Caki2 (cell line): ENCODE data around the gene SNRPA1. TPM values are rescaled to one million over a fixed set of nuclear protein-coding genes. Genes with fewer than 3 reads are reported as not detected.

ENCODE experiments used
- DNase-seq: peaks from one replicate; pipeline ENCODE4 v3.0.0-alpha.2; 2015; ENCODE audit warnings: low read depth
- in situ Hi-C: cut with HindIII; loops from 2 replicates; pipeline ENCODE4 v1.10.0; 2016; ENCODE audit warnings: low sequenced_read_pairs, low pct_unique_long_range_greater_than_20kb, mixed read lengths
- total RNA-seq: library from RNA; depleted of rRNA; stranded (reverse); fragments of >200 nt; shearing (Covaris generic); gene quantifications from 2 replicates; pipeline ENCODE4 v1.2.3, GENCODE V29; 2014; ENCODE audit warnings: low replicate concordance

SNRPA1 gene
- total RNA-seq, 1 experiment from 2014 or later: 46.7 TPM

- in situ Hi-C loops: no loop called here
Observed at GRCh38 chr15:101250873-101251829, 43.9 kb downstream of the SNRPA1 start.

DNA sequence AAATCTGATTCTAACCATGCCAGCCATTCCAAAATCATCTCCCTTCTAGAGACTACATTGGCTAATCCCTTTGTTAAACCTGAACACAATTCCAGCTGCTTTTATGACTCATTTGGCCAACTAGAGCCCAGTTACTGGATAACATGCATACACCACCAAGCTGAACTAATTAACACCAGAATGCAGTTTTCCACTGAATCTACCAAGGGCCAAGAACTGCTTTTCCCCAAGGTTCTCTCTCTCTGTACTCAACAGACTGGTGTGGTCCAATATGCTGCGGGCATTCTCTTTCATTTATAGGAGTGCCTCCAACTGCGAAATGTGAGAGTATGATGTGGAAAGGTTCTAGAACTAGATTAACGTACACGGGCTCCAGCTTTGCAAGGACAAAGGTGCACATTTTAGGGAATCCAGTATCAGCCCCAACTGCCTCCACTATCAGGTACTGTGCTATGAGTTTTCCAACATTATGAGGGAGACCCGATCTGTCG, 44.7 kb downstream of the SNRPA1 start:
- in situ Hi-C loops: no loop called here
- peak; percentile 45 for DNase-seq

More at GRCh38 chr15:101250873-101251829, 43.9 kb downstream of the SNRPA1 start:
- DNase-seq: peak; percentile 34

GRCh38 chr15:101248274-101248673, 46.8 kb downstream of the SNRPA1 start:
- in situ Hi-C loops: no loop called here
- no peak for DNase-seq

GRCh38 chr15:101246824-101247745, 48.0 kb downstream of the SNRPA1 start:
- DNase-seq: no peak
- in situ Hi-C loops: no loop called here

DNA sequence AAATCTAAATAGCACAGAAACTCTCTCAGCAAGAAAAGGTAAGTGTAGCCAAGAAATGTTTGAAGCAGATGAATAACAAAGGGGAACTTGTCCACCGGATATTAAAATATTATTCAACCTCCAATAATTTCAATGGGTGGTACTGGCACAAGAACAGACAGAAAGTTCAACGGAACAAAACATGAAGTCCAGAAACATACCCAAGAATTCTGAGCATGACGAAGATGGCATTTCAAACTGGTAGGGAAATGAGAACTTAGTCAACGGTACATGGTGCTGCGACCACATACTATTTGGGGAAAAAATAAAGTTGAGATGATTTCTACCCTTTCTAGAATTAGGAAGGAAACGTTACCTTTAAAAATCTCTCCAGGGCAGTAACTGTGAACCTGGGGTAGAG, 48.7 kb downstream of the SNRPA1 start:
- in situ Hi-C loops: no loop called here
- DNase-seq: no peak

DNA sequence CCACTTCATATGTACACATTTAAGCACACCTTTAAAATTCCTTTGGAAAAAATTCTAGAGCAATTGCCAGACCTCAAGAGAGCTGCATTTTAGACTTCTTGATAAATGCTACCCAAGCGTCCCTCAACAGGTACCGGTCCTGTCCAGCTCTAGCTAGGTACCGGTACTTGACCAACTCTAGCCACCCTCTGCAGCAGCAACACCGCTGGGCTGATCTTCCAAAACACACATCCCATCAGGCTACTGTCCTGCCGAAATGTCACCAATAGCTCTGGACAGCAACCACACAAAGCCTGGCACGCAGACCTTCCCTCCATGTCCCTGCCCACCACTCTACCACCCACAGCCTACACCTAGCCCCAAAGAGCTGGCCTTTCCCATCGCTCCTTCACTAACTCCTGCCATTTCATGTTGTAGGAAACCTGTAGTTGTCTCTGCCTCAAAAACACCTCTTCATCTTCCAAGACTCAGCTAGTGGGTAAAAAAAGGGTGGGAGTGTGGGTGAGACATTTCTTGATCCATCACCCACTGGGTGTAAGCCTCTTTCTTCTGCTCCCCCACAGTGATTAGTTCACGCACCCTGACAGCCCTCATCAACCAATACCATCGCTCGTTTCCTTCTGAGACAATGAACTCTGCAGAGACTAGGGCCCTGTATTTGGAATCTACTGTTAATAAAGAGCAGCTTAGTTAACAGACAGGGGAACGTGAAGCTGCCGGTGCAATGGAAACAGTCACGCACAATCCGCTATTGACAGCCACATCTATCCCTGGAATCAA, 50.0 kb downstream of the SNRPA1 start:
- in situ Hi-C loops: no loop called here
- no peak for DNase-seq

- in situ Hi-C loops: no loop called here
- no peak for DNase-seq
Observed at GRCh38 chr15:101244036-101244781, 50.8 kb downstream of the SNRPA1 start.

- DNase-seq: no peak
- in situ Hi-C loops: no loop called here
Observed at GRCh38 chr15:101243420-101243819, 51.6 kb downstream of the SNRPA1 start.

DNA sequence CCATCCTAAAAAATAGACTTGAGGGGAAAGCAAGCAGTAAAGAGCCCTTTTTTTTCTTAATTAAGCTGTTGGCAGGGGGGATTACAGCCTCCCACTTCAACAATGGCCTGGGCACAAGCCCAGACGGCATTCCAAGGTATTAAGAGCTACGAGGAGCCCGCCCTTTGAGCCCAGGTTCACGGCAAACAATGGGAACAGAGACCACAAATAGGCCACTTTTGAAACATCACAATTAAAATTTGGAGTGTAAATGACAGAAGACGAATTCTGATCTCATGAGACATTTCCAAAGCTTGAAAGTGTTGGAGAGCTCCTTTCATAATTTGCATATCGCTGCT, 52.1 kb downstream of the SNRPA1 start:
- no peak for DNase-seq
- in situ Hi-C loops: no loop called here

GRCh38 chr15:101242160-101242998, 52.7 kb downstream of the SNRPA1 start:
- in situ Hi-C loops: no loop called here
- no peak for DNase-seq

DNA sequence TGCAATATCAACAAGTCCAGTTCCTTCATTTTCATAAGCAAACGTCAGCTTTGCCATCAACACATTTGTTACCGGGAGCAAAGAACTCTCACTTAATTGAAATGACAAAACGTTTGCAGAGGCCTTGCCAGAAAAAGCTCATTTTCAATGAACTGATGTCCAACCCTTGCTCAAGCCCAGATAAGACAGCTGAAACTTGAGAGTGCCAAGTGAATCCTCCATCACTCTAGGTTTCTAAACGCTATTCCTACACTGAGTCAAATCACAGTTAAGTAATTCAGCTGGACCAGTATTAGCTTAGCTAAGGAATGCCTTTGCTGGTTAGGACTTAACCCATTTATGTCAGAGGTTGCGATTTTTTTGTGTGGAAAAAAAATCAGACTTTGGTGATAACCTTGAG, 54.7 kb downstream of the SNRPA1 start:
- in situ Hi-C loops: no loop called here

DNA sequence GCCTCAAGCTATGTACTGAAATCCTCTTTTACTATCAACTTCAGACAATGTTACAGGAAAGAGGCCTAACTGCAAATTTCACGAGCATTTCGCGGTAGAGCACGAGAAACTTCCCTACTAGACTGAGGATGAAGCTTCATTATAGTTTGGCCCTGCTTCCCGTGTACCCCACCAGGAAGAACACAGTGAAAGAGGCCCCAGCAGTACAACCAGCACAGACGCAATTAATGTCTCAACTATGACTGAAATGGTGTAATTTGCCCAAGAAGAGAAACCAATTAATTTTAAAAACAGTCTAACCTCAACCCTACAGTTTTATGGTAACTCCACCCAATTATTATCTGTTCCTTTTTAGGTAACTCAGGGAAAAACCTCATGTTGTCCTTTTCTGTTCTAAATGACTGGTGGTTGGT, 55.3 kb downstream of the SNRPA1 start:
- no peak for DNase-seq
- in situ Hi-C loops: no loop called here

More for the DNA sequence above, 54.7 kb downstream of the SNRPA1 start:
- DNase-seq: no peak

- no peak for DNase-seq
- in situ Hi-C loops: no loop called here
Observed at GRCh38 chr15:101237251-101237650, 57.8 kb downstream of the SNRPA1 start.

GRCh38 chr15:101233651-101234280, 61.3 kb downstream of the SNRPA1 start:
- in situ Hi-C loops: no loop called here
- DNase-seq: no peak

GRCh38 chr15:101232677-101233076, 62.4 kb downstream of the SNRPA1 start:
- DNase-seq: no peak
- in situ Hi-C loops: no loop called here
